GM18517 (cell line): Measurements from ENCODE around the gene C12orf57.

Source experiments
- ATAC-seq: cut with Tn5 transposase; IDR thresholded peaks from one replicate; pipeline ENCODE4 v1.9.1; 2021; ENCODE audit warnings: mild to moderate bottlenecking, moderate library complexity; ENCODE audit not compliant: unreplicated experiment

The C12orf57 gene

DNA sequence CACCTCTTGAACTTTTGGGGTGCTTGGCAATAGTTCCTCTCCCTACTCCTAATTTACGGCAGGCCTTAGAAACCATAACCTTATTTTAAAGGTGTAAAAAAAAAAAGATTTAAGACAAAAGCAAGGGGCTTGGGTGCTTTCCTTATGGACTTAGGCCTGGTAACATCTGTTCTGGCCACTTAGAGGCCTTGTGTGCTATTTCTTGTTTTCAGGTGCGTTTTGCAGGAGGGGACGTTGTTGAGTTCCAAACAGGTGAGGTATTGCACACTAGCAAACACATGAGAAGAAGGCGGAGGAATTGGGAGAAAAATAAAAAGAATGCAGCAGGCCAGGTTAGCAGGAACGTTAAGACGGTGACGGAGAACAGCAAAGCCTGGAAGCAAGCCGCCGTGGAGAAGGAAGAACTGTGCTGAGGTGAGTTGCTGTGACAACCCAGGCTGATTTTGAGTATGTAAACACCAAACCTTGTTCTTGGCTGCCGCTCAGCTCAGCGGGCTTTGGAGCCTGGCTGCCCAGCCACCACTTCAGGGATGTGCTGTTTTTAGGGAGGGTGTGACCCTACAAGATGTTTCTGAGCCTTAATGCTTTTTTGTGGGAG lies 44.2 kb downstream of the C12orf57 start:
- ATAC-seq, result no peak
